WTC11 (cell line): ENCODE results near the gene NDUFAF2. TPM values are rescaled to one million over a fixed set of nuclear protein-coding genes. Genes with fewer than 3 reads are reported as not detected.

Experiments used
- ATAC-seq: fragments of 200-7000 bp; cut with Tn5 transposase; 2 replicates; pipeline ENCODE4 v1.10.0; 2021; ENCODE audit warnings: mild to moderate bottlenecking, moderate library complexity
- CTCF ChIA-PET: fragments of 300-600 bp; sonication (Branson Sonifier 250); formaldehyde crosslinking; loops from one replicate; lab custom pipeline; 2021; ENCODE audit warnings: antibody characterized with exemption; lab: Charles Lee
- POLR2A ChIA-PET: fragments of 350-600 bp; sonication (Branson Sonifier 250); formaldehyde crosslinking; loops from one replicate; lab custom pipeline; 2021; ENCODE audit warnings: antibody characterized with exemption; lab: Charles Lee
- DNase-seq: peaks from one replicate; pipeline ENCODE4 v3.0.0; 2021; ENCODE audit warnings: low spot score
- H3K27ac Mint-ChIP-seq: 2 replicates; pipeline ENCODE4 v1.8.0; 2021; ENCODE audit warnings: mixed read lengths
- H3K27me3 Mint-ChIP-seq: 2 replicates; pipeline ENCODE4 v1.8.0; 2021; ENCODE audit warnings: low read depth, mild to moderate bottlenecking, moderate library complexity, mixed read lengths
- H3K36me3 Mint-ChIP-seq: 2 replicates; pipeline ENCODE4 v1.8.0; 2021; ENCODE audit warnings: mixed read lengths
- H3K4me1 Mint-ChIP-seq: 2 replicates; pipeline ENCODE4 v1.8.0; 2022; ENCODE audit warnings: mixed read lengths
- H3K4me3 Mint-ChIP-seq: 2 replicates; pipeline ENCODE4 v1.8.0; 2021; ENCODE audit warnings: mild to moderate bottlenecking, moderate library complexity, mixed read lengths
- H3K9me3 Mint-ChIP-seq: 2 replicates; pipeline ENCODE4 v1.8.0; 2021; ENCODE audit warnings: mixed read lengths
- ETV6 ChIP-seq: sonication (generic); formaldehyde crosslinking; IDR thresholded peaks from 2 replicates; pipeline ENCODE4 v1.8.1; 2022; ENCODE audit warnings: mild to moderate bottlenecking, missing genetic modification reagents
- FOXJ3 ChIP-seq: sonication (generic); formaldehyde crosslinking; IDR thresholded peaks from 2 replicates; pipeline ENCODE4 v1.9.0; 2021; ENCODE audit warnings: missing genetic modification reagents, mild to moderate bottlenecking, borderline replicate concordance
- FOXP1 ChIP-seq: sonication (generic); formaldehyde crosslinking; IDR thresholded peaks from 2 replicates; pipeline ENCODE4 v1.8.0; 2022; ENCODE audit warnings: missing genetic modification reagents, mild to moderate bottlenecking, moderate library complexity, borderline replicate concordance
- GTF2I ChIP-seq: fragments of 250-450 bp; sonication (Bioruptor Pico); conservative IDR thresholded peaks from 2 replicates; pipeline ENCODE4 v1.4.0; 2021; ENCODE audit warnings: mild to moderate bottlenecking
- JAZF1 ChIP-seq: fragments of 250-450 bp; sonication (Bioruptor Pico); IDR thresholded peaks from 2 replicates; pipeline ENCODE4 v1.9.0; 2021; ENCODE audit warnings: moderate library complexity, mild to moderate bottlenecking, inconsistent platforms
- KAT7 ChIP-seq: sonication (generic); formaldehyde crosslinking; IDR thresholded peaks from 2 replicates; pipeline ENCODE4 v1.8.1; 2023; ENCODE audit warnings: missing genetic modification reagents, mild to moderate bottlenecking, borderline replicate concordance
- MYBL2 ChIP-seq: sonication (generic); formaldehyde crosslinking; IDR thresholded peaks from 2 replicates; pipeline ENCODE4 v1.8.1; 2023; ENCODE audit warnings: mild to moderate bottlenecking, moderate library complexity, missing genetic modification reagents
- NFYB ChIP-seq: sonication (generic); formaldehyde crosslinking; conservative IDR thresholded peaks from 2 replicates; pipeline ENCODE4 v1.8.0; 2022; ENCODE audit warnings: low read depth, missing genetic modification reagents
- NR2C2 ChIP-seq: sonication (generic); formaldehyde crosslinking; IDR thresholded peaks from 2 replicates; pipeline ENCODE4 v1.8.0; 2022; ENCODE audit warnings: mild to moderate bottlenecking, missing genetic modification reagents
- TP53 ChIP-seq: sonication (generic); formaldehyde crosslinking; IDR thresholded peaks from 2 replicates; pipeline ENCODE4 v1.8.1; 2023; ENCODE audit warnings: mild to moderate bottlenecking, missing genetic modification reagents
- total RNA-seq: library from RNA; stranded (reverse); gene quantifications from 3 replicates; pipeline ENCODE4 v1.2.3, GENCODE V29; 2021
- TF ChIP-seq, protein P1 (sequence below): sonication (generic); formaldehyde crosslinking; IDR thresholded peaks from 2 replicates; pipeline ENCODE4 v1.8.1; 2022; ENCODE audit warnings: mild to moderate bottlenecking, moderate library complexity, missing genetic modification reagents
- TF ChIP-seq, protein P2 (sequence below): sonication (generic); formaldehyde crosslinking; IDR thresholded peaks from 2 replicates; pipeline ENCODE4 v1.8.1; 2022; ENCODE audit warnings: missing genetic modification reagents, borderline replicate concordance
- TF ChIP-seq, protein P3 (sequence below): sonication (generic); formaldehyde crosslinking; IDR thresholded peaks from 2 replicates; pipeline ENCODE4 v1.8.0; 2022; ENCODE audit warnings: mild to moderate bottlenecking, missing genetic modification reagents
- TF ChIP-seq, protein P4 (sequence below): fragments of 250-450 bp; sonication (Bioruptor Pico); IDR thresholded peaks from 2 replicates; pipeline ENCODE4 v1.9.0; 2021; ENCODE audit warnings: mild to moderate bottlenecking
- TF ChIP-seq, protein P5 (sequence below): sonication (generic); formaldehyde crosslinking; IDR thresholded peaks from 2 replicates; pipeline ENCODE4 v1.8.1; 2023; ENCODE audit warnings: mild to moderate bottlenecking, missing genetic modification reagents, moderate library complexity
- TF ChIP-seq, protein P6 (sequence below): fragments of 250-450 bp; sonication (Bioruptor Pico); IDR thresholded peaks from 2 replicates; pipeline ENCODE4 v1.9.0; 2021; ENCODE audit warnings: mild to moderate bottlenecking, borderline replicate concordance

NDUFAF2 gene
- total RNA-seq, 1 experiment from 2014 or later: 42.0 TPM

DNA sequence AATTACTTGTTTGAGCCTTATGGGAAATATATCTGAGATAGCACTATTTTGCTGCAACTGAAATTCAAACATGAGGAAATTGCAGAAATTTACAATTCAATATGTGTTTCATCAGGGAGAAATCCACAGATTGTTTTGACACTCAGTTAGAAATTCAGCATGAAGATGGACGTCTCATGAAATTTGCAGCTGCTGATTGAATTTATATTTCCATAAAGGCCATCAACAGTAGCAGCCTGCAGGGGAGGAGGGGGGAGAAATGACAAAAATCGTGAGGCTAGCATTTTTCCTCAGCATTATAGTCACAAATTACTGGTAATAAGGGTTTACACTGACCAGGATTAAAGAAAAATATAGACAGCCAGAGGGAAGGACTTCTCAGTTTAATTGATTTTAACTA lies 81.0 kb downstream of the NDUFAF2 start:
- peaks cover 2% of the 10 kb centered on the region; the same call in 1 of the 2 replicates for H3K9me3 Mint-ChIP-seq
- DNase-seq: no peak
- H3K27me3 Mint-ChIP-seq: no peaks in the 10 kb centered on the region
- POLR2A ChIA-PET: no interaction called here
- peaks cover 5% of the 10 kb centered on the region for H3K4me1 Mint-ChIP-seq
- no peaks in the 10 kb centered on the region for H3K36me3 Mint-ChIP-seq
- CTCF ChIA-PET: no interaction called here
- TF ChIP-seq GTF2I (CRISPR knock-in tag) (no peak), KAT7 (CRISPR knock-in tag) (no peak), JAZF1 (CRISPR knock-in tag) (no peak), NFYB (no peak), FOXJ3 (no peak)
- TF ChIP-seq, protein P1, sequence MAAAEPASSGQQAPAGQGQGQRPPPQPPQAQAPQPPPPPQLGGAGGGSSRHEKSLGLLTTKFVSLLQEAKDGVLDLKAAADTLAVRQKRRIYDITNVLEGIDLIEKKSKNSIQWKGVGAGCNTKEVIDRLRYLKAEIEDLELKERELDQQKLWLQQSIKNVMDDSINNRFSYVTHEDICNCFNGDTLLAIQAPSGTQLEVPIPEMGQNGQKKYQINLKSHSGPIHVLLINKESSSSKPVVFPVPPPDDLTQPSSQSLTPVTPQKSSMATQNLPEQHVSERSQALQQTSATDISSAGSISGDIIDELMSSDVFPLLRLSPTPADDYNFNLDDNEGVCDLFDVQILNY (CRISPR knock-in tag): no peak
- TF ChIP-seq, protein P2, sequence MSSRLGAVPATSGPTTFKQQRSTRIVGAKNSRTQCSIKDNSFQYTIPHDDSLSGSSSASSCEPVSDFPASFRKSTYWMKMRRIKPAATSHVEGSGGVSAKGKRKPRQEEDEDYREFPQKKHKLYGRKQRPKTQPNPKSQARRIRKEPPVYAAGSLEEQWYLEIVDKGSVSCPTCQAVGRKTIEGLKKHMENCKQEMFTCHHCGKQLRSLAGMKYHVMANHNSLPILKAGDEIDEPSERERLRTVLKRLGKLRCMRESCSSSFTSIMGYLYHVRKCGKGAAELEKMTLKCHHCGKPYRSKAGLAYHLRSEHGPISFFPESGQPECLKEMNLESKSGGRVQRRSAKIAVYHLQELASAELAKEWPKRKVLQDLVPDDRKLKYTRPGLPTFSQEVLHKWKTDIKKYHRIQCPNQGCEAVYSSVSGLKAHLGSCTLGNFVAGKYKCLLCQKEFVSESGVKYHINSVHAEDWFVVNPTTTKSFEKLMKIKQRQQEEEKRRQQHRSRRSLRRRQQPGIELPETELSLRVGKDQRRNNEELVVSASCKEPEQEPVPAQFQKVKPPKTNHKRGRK (CRISPR knock-in tag): no peak
- TF ChIP-seq, protein P3, sequence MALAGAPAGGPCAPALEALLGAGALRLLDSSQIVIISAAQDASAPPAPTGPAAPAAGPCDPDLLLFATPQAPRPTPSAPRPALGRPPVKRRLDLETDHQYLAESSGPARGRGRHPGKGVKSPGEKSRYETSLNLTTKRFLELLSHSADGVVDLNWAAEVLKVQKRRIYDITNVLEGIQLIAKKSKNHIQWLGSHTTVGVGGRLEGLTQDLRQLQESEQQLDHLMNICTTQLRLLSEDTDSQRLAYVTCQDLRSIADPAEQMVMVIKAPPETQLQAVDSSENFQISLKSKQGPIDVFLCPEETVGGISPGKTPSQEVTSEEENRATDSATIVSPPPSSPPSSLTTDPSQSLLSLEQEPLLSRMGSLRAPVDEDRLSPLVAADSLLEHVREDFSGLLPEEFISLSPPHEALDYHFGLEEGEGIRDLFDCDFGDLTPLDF (CRISPR knock-in tag): no peak
- TF ChIP-seq, protein P4, sequence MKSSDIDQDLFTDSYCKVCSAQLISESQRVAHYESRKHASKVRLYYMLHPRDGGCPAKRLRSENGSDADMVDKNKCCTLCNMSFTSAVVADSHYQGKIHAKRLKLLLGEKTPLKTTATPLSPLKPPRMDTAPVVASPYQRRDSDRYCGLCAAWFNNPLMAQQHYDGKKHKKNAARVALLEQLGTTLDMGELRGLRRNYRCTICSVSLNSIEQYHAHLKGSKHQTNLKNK (CRISPR knock-in tag): no peak
- TF ChIP-seq, protein P5, sequence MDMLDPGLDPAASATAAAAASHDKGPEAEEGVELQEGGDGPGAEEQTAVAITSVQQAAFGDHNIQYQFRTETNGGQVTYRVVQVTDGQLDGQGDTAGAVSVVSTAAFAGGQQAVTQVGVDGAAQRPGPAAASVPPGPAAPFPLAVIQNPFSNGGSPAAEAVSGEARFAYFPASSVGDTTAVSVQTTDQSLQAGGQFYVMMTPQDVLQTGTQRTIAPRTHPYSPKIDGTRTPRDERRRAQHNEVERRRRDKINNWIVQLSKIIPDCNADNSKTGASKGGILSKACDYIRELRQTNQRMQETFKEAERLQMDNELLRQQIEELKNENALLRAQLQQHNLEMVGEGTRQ (CRISPR knock-in tag): no peak
- TF ChIP-seq, all 79 proteins: peak for 0
- Mint-ChIP-seq H3K27ac (peak overlapping the region; percentile 17; the same call in 1 of the 2 replicates), H3K4me3 (no peak overlapping the region)
- ATAC-seq: no peak

DNA sequence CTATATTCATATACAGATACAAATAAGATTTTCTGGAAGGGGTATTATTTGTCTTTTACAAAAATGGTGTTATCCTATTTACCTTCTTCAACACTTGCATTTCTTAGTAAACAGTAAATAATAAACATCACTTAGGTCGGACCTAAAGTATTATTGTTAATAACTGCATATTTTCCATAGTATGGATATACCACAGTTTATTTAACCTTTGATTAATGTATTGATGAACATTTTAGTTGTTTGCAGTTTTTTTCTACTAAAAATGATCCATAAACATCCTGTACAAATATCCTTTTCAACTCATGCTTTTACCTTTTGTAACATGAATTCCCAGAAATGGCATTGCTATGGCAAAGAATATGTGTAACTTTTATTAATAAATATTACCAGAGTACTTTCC lies 83.4 kb downstream of the NDUFAF2 start:
- TF ChIP-seq MYBL2 (CRISPR knock-in tag): no peak
- no peak for TF ChIP-seq TP53 (CRISPR knock-in tag)
- TF ChIP-seq FOXP1 (CRISPR knock-in tag): no peak
- TF ChIP-seq NR2C2: no peak
- TF ChIP-seq, protein P6, sequence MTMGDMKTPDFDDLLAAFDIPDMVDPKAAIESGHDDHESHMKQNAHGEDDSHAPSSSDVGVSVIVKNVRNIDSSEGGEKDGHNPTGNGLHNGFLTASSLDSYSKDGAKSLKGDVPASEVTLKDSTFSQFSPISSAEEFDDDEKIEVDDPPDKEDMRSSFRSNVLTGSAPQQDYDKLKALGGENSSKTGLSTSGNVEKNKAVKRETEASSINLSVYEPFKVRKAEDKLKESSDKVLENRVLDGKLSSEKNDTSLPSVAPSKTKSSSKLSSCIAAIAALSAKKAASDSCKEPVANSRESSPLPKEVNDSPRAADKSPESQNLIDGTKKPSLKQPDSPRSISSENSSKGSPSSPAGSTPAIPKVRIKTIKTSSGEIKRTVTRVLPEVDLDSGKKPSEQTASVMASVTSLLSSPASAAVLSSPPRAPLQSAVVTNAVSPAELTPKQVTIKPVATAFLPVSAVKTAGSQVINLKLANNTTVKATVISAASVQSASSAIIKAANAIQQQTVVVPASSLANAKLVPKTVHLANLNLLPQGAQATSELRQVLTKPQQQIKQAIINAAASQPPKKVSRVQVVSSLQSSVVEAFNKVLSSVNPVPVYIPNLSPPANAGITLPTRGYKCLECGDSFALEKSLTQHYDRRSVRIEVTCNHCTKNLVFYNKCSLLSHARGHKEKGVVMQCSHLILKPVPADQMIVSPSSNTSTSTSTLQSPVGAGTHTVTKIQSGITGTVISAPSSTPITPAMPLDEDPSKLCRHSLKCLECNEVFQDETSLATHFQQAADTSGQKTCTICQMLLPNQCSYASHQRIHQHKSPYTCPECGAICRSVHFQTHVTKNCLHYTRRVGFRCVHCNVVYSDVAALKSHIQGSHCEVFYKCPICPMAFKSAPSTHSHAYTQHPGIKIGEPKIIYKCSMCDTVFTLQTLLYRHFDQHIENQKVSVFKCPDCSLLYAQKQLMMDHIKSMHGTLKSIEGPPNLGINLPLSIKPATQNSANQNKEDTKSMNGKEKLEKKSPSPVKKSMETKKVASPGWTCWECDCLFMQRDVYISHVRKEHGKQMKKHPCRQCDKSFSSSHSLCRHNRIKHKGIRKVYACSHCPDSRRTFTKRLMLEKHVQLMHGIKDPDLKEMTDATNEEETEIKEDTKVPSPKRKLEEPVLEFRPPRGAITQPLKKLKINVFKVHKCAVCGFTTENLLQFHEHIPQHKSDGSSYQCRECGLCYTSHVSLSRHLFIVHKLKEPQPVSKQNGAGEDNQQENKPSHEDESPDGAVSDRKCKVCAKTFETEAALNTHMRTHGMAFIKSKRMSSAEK (CRISPR knock-in tag): no peak
- TF ChIP-seq ETV6 (CRISPR knock-in tag): no peak
- DNase-seq (no peak), ATAC-seq (no peak)
- Mint-ChIP-seq H3K27ac (no peak overlapping the region), H3K36me3 (no peaks in the 10 kb centered on the region), H3K4me3 (no peak overlapping the region), H3K4me1 (peaks cover 5% of the 10 kb centered on the region), H3K27me3 (no peaks in the 10 kb centered on the region), H3K9me3 (peaks cover 6% of the 10 kb centered on the region)
- CTCF ChIA-PET: no interaction called here
- POLR2A ChIA-PET: no interaction called here
